GM12878 (cell line): ENCODE results near the gene PAK3.

Experiments
- EZH2 ChIP-seq: IDR thresholded peaks from 2 replicates; pipeline ENCODE4 v1.6.1; 2012; ENCODE audit warnings: low read depth, mild to moderate bottlenecking, control low read depth, inconsistent platforms, low read length, borderline replicate concordance; ENCODE audit not compliant: control insufficient read depth
- HDAC6 ChIP-seq: fragments of 200-600 bp; sonication (generic); IDR thresholded peaks from one replicate; pipeline ENCODE4 v1.8.0; 2017; ENCODE audit warnings: antibody characterized with exemption; ENCODE audit not compliant: unreplicated experiment
- POLR2AphosphoS5 ChIP-seq: IDR thresholded peaks from 2 replicates; pipeline ENCODE4 v1.6.1; 2011; ENCODE audit warnings: mild to moderate bottlenecking, low read length, inconsistent platforms
- RCOR1 ChIP-seq: conservative IDR thresholded peaks from 2 replicates; pipeline ENCODE4 v1.6.1; 2012; ENCODE audit warnings: low read depth, low read length, improper control_type of control experiment
- ZZZ3 ChIP-seq: IDR thresholded peaks from 2 replicates; pipeline ENCODE4 v1.6.1; 2011; ENCODE audit warnings: low read depth; ENCODE audit not compliant: control insufficient read depth, insufficient read length
- TF ChIP-seq, protein P1 (sequence below), 3 experiments: IDR thresholded peaks in 2 of 3; conservative IDR thresholded peaks in 1 of 3; 2 replicates each; pipeline ENCODE4 v1.5.1; 2011; ENCODE audit warnings: low read depth in 3 of 3, low read length in 3 of 3, mild to moderate bottlenecking in 3 of 3, control low read depth in 2 of 3, moderate library complexity in 2 of 3, inconsistent platforms in 1 of 3, mixed read lengths in 1 of 3; ENCODE audit not compliant: control insufficient read depth in 2 of 3, insufficient read depth in 1 of 3; ENCODE audit errors: extremely low read depth in 1 of 3
- TF ChIP-seq, protein P2 (sequence below): IDR thresholded peaks from 2 replicates; pipeline ENCODE4 v1.6.1; 2012; ENCODE audit warnings: low read depth, low read length, improper control_type of control experiment
- TF ChIP-seq, protein P3 (sequence below): IDR thresholded peaks from 2 replicates; pipeline ENCODE4 v1.6.1; 2012; ENCODE audit warnings: low read length, inconsistent platforms

DNA sequence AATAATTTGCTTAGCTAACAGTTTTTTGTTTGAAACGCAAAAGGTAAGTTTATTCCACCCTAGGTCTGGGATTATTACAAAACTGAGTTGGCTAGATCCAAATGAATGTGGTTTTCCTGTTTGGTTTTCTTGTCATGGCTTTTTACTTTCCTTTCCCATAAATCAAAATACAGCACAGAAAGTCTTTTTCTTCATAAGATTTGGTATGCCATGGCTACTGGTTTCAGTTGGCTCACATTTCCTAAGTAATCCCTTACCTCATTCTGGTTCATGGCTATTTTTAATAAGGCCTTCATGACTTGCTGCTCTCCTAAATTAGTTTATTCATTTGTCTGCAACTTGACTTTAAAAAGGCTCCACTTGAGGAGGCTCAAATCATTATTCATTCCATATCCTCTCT lies 12.9 kb upstream of the PAK3 start:
- TF ChIP-seq, protein P1, sequence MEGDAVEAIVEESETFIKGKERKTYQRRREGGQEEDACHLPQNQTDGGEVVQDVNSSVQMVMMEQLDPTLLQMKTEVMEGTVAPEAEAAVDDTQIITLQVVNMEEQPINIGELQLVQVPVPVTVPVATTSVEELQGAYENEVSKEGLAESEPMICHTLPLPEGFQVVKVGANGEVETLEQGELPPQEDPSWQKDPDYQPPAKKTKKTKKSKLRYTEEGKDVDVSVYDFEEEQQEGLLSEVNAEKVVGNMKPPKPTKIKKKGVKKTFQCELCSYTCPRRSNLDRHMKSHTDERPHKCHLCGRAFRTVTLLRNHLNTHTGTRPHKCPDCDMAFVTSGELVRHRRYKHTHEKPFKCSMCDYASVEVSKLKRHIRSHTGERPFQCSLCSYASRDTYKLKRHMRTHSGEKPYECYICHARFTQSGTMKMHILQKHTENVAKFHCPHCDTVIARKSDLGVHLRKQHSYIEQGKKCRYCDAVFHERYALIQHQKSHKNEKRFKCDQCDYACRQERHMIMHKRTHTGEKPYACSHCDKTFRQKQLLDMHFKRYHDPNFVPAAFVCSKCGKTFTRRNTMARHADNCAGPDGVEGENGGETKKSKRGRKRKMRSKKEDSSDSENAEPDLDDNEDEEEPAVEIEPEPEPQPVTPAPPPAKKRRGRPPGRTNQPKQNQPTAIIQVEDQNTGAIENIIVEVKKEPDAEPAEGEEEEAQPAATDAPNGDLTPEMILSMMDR (IDR thresholded peaks at IDR 0.05 in 2 of 3, conservative IDR thresholded peaks at IDR 0.05 in 1 of 3; ENCODE audit: control insufficient read depth in 2 of 3, extremely low read depth in 1 of 3, insufficient read depth in 1 of 3, low read depth in 3 of 3, low read length in 3 of 3) = no peak
- TF ChIP-seq HDAC6 = no peak
- TF ChIP-seq ZZZ3 = no peak
- TF ChIP-seq POLR2AphosphoS5 = no peak
- TF ChIP-seq, protein P2, sequence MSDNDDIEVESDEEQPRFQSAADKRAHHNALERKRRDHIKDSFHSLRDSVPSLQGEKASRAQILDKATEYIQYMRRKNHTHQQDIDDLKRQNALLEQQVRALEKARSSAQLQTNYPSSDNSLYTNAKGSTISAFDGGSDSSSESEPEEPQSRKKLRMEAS = no peak
- TF ChIP-seq EZH2 = no peak
- TF ChIP-seq, protein P3, sequence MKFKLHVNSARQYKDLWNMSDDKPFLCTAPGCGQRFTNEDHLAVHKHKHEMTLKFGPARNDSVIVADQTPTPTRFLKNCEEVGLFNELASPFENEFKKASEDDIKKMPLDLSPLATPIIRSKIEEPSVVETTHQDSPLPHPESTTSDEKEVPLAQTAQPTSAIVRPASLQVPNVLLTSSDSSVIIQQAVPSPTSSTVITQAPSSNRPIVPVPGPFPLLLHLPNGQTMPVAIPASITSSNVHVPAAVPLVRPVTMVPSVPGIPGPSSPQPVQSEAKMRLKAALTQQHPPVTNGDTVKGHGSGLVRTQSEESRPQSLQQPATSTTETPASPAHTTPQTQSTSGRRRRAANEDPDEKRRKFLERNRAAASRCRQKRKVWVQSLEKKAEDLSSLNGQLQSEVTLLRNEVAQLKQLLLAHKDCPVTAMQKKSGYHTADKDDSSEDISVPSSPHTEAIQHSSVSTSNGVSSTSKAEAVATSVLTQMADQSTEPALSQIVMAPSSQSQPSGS = no peak
- no peak for TF ChIP-seq RCOR1
